HL-60 (cell line): Measurements from ENCODE around the gene PSMB5.

Experiments
- DNase-seq, 2 experiments: peaks; one replicate each; pipeline ENCODE4 v3.0.0-alpha.2; 2010 to 2020; ENCODE audit warnings: low read depth in 1 of 2, low spot score in 1 of 2
- H3K27ac ChIP-seq: fragments of 250-450 bp; sonication (Bioruptor Pico); replicated peaks from 2 replicates; pipeline ENCODE4 v1.5.1; 2020; ENCODE audit warnings: mild to moderate bottlenecking, moderate library complexity
- H3K27me3 ChIP-seq: fragments of 250-450 bp; sonication (Bioruptor Pico); 2 replicates; pipeline ENCODE4 v1.5.1; 2021; ENCODE audit warnings: mild to moderate bottlenecking, moderate library complexity; ENCODE audit not compliant: insufficient read depth, poor library complexity, severe bottlenecking
- H3K4me3 ChIP-seq: replicated peaks from 2 replicates; pipeline ENCODE4 v1.5.1; 2011; ENCODE audit warnings: mild to moderate bottlenecking, control low read depth, low read length; ENCODE audit not compliant: insufficient read depth
- GABPA ChIP-seq: IDR thresholded peaks from 2 replicates; pipeline ENCODE4 v1.6.1; 2012; ENCODE audit warnings: low read depth
- POLR2AphosphoS5 ChIP-seq: IDR thresholded peaks from 2 replicates; pipeline ENCODE4 v1.6.1; 2012; ENCODE audit warnings: low read depth
- SPI1 ChIP-seq: IDR thresholded peaks from 2 replicates; pipeline ENCODE4 v1.6.1; 2012; ENCODE audit warnings: low read depth, mild to moderate bottlenecking, borderline replicate concordance
- TF ChIP-seq, protein P1 (sequence below): IDR thresholded peaks from one replicate; pipeline ENCODE4 v1.5.1; 2011; ENCODE audit warnings: low read length, control low read depth, inconsistent platforms; ENCODE audit not compliant: insufficient read depth
- TF ChIP-seq, protein P2 (sequence below): IDR thresholded peaks from 2 replicates; pipeline ENCODE4 v1.6.1; 2012; ENCODE audit warnings: low read depth; ENCODE audit not compliant: insufficient replicate concordance

The PSMB5 gene

DNA sequence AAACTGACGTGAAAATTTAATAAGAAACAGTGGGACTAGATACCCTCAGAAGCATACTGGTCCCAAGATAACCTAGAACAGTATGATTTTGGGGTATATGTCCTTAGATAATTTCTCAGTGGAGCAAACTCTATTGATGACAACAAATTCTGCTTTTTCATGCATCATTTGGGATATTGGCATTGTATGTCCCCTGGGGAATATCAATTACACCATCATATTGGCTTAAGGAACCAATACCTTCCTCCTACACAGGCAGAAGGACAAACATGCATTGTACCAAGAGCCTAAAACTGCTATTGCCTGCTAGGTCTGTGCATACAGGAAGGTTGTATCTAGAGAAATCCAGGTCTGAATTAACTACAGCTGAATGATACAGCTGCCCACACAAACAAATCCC lies 40.2 kb upstream of the PSMB5 start:
- no peaks in the 10 kb centered on the region for H3K27me3 ChIP-seq
- H3K27ac ChIP-seq: no peak overlapping the region
- H3K4me3 ChIP-seq: no peak overlapping the region
- DNase-seq: no peak
- TF ChIP-seq POLR2AphosphoS5 (no peak), GABPA (no peak), SPI1 (no peak)
- TF ChIP-seq, protein P1, sequence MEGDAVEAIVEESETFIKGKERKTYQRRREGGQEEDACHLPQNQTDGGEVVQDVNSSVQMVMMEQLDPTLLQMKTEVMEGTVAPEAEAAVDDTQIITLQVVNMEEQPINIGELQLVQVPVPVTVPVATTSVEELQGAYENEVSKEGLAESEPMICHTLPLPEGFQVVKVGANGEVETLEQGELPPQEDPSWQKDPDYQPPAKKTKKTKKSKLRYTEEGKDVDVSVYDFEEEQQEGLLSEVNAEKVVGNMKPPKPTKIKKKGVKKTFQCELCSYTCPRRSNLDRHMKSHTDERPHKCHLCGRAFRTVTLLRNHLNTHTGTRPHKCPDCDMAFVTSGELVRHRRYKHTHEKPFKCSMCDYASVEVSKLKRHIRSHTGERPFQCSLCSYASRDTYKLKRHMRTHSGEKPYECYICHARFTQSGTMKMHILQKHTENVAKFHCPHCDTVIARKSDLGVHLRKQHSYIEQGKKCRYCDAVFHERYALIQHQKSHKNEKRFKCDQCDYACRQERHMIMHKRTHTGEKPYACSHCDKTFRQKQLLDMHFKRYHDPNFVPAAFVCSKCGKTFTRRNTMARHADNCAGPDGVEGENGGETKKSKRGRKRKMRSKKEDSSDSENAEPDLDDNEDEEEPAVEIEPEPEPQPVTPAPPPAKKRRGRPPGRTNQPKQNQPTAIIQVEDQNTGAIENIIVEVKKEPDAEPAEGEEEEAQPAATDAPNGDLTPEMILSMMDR: no peak
- TF ChIP-seq, protein P2, sequence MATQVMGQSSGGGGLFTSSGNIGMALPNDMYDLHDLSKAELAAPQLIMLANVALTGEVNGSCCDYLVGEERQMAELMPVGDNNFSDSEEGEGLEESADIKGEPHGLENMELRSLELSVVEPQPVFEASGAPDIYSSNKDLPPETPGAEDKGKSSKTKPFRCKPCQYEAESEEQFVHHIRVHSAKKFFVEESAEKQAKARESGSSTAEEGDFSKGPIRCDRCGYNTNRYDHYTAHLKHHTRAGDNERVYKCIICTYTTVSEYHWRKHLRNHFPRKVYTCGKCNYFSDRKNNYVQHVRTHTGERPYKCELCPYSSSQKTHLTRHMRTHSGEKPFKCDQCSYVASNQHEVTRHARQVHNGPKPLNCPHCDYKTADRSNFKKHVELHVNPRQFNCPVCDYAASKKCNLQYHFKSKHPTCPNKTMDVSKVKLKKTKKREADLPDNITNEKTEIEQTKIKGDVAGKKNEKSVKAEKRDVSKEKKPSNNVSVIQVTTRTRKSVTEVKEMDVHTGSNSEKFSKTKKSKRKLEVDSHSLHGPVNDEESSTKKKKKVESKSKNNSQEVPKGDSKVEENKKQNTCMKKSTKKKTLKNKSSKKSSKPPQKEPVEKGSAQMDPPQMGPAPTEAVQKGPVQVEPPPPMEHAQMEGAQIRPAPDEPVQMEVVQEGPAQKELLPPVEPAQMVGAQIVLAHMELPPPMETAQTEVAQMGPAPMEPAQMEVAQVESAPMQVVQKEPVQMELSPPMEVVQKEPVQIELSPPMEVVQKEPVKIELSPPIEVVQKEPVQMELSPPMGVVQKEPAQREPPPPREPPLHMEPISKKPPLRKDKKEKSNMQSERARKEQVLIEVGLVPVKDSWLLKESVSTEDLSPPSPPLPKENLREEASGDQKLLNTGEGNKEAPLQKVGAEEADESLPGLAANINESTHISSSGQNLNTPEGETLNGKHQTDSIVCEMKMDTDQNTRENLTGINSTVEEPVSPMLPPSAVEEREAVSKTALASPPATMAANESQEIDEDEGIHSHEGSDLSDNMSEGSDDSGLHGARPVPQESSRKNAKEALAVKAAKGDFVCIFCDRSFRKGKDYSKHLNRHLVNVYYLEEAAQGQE: no peak

DNA sequence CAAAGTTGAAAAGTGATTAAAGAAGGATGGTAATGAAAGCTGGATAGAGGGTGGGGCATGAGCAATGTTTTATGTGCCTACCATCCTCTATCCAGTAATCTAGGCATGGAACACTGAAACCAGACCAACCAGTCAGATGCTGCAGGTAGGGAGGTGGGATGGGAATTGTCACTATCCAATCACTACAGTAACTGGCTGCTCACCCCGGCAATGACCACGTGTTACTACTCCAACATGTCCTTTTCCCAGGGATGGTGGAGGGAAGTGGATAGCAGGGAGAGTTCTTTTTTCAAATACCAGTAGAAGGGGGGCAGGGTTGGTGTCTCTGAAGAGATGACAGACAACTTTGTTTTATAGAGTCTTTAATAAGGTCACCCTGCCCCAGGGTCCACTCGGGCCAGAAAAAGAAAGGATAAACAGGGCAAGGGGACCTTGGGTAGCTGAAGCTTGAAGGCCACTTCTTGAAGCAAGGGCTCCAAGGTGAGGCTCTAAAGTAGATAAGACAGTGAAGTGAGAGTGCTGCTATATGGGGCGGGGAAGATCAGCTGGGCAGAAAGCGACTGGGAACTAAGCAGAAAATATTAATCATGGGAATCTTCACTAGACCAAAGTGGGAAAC lies 37.3 kb upstream of the PSMB5 start:
- H3K4me3 ChIP-seq: peak overlapping the region; percentile 78
- TF ChIP-seq, protein P2: no peak
- TF ChIP-seq, protein P1: no peak
- no peak for TF ChIP-seq GABPA
- no peak for TF ChIP-seq POLR2AphosphoS5
- TF ChIP-seq SPI1: no peak
- no peaks in the 10 kb centered on the region for H3K27me3 ChIP-seq
- no peak for DNase-seq
- H3K27ac ChIP-seq: peak overlapping the region; percentile 73

DNA sequence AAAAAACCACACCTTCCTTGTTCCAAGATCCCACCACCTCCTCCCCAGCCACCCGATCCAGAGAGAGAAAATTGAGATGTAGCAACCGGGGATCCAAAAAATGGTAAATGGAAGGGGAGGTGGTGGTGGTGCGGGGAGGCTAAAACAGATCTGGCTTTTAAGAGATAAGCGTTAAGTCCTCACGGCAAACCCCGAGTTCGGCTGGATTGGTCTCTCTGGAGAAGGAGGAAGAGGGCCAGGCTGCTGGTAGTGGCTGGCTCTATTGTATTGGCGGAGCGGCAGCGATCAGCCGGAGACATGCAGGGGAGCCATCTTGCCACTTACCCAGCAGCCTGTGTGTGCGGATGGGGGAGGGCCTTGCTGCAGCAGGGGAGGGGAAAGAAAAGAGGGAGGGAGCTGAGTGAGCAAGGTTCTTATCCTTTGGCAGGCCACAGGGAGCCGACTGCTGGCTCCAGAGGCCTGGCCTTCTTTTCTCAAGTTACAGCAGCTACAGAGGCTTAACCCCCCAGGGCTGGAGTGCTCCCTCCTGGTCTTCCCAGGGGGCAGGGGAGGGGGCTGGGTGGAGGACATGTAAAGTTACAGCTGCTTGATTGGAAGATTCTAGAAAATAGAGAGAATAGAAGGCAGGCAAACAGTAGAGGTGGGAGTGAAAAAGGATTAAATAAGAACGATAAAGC lies 36.7 kb upstream of the PSMB5 start:
- Histone ChIP-seq H3K4me3 (peak overlapping the region; percentile 78), H3K27ac (peak overlapping the region; percentile 73), H3K27me3 (no peaks in the 10 kb centered on the region)
- DNase-seq: peak; percentile 66 to 93
- TF ChIP-seq, protein P2: no peak
- TF ChIP-seq POLR2AphosphoS5: peak; percentile 92
